Heart left ventricle (tissue), 16 donors: ENCODE measurements around the gene FAT2. TPM values are rescaled to one million over a fixed set of nuclear protein-coding genes. Genes with fewer than 3 reads are reported as not detected.

Experiments
- ATAC-seq, 4 donors: fragments of 200-7000 bp; cut with Tn5 transposase; one replicate each; pipeline ENCODE4 v1.9.1; 2020 to 2022; ENCODE audit warnings: moderate library complexity in 4 of 4, mild to moderate bottlenecking in 3 of 4, moderate number of reproducible peaks in 1 of 4
- DNase-seq, 5 donors: peaks; one replicate each; pipeline ENCODE4 v3.0.0-alpha.2; 2020
- H3K27ac ChIP-seq, 12 donors: fragments of 200-600 bp; sonication (generic) in 4 of 12; one replicate each; pipeline versions ENCODE4 v1.5.0 to v1.8.0; 2016 to 2022; ENCODE audit warnings: mild to moderate bottlenecking in 2 of 12
- H3K27me3 ChIP-seq, 9 donors: fragments of 200-600 bp; sonication (generic) in 2 of 9; one replicate each; pipeline versions ENCODE4 v1.5.1 to v1.8.0; 2016 to 2022; ENCODE audit warnings: mild to moderate bottlenecking in 3 of 9
- H3K36me3 ChIP-seq, 9 donors: fragments of 200-600 bp; sonication (generic) in 2 of 9; one replicate each; pipeline versions ENCODE4 v1.5.0 to v1.8.0; 2018 to 2022; ENCODE audit warnings: mild to moderate bottlenecking in 2 of 9
- H3K4me1 ChIP-seq, 12 donors: fragments of 200-600 bp; sonication (generic) in 4 of 12; one replicate each; pipeline versions ENCODE4 v1.5.0 to v1.8.0; 2016 to 2022; ENCODE audit warnings: mild to moderate bottlenecking in 3 of 12
- H3K4me3 ChIP-seq, 12 donors: fragments of 200-600 bp; sonication (generic) in 4 of 12; one replicate each; pipeline versions ENCODE4 v1.5.0 to v1.8.0; 2017 to 2022; ENCODE audit warnings: mild to moderate bottlenecking in 9 of 12, moderate library complexity in 4 of 12
- H3K9me3 ChIP-seq, 12 donors: fragments of 200-600 bp; sonication (generic) in 4 of 12; one replicate each; pipeline versions ENCODE4 v1.5.0 to v1.8.0; 2016 to 2022; ENCODE audit warnings: mild to moderate bottlenecking in 1 of 12
- CTCF ChIP-seq, 12 donors: fragments of 200-600 bp; sonication (generic) in 4 of 12; IDR thresholded peaks; one replicate each; pipeline versions ENCODE4 v1.5.0 to v1.8.0; 2018 to 2022; ENCODE audit warnings: antibody characterized with exemption in 12 of 12, mild to moderate bottlenecking in 5 of 12
- POLR2A ChIP-seq, 2 donors: fragments of 450-650 bp; IDR thresholded peaks; one replicate each; pipeline ENCODE4 v1.6.1; 2017; ENCODE audit warnings: antibody characterized with exemption in 2 of 2, mild to moderate bottlenecking in 2 of 2, moderate library complexity in 2 of 2
- WGBS, 4 donors: extraction: QIAGEN DNeasy Blood & Tissue Kit in 2 of 4; methylation state at CpG; one replicate each; pipeline versions ENCODE4 v1.1.5 to v1.1.7; 2013 to 2018; 5-methylcytosine and 5-hydroxymethylcytosine counted together
- intact Hi-C, 10 donors: fragments of 100-400 bp; cut with DNase I; formaldehyde crosslinking; loops; one replicate each; pipeline versions ENCODE4 v1.11.1 to v1.14.2; 2022
- polyA plus RNA-seq, 2 donors: library from polyadenylated mRNA; stranded (reverse); fragments of 200-250 nt; gene quantifications; one replicate each; pipeline ENCODE4 v1.2.3, GENCODE V29; 2013
- total RNA-seq, 9 donors: library from RNA; depleted of rRNA in 2 of 9; stranded (reverse); fragments of >200 nt in 2 of 9; fragmentation: NEBNext Ultra II Directional in 3 of 9; extraction: Animal tissue kit (Norgen Biotek cat#: 25700) in 3 of 9; gene quantifications; one replicate each; pipeline versions ENCODE4 v1.1.0 to v1.2.4, GENCODE V29; 2016 to 2023
- donor health status: ischemic (EF 13 %, LVEDD 7.1; RV severe dilation, severe dysfunction).
- donor health status: healthy with polysubstance abuse.
- donor health status: DM: no; HTN: yes; CAD: no.
- donor health status: DM: no; HTN: no; CAD: no.
- donor health status: ischemic (EF 25% LVEDD 6.9; RV normal size, moderate dysfunction).
- donor health status: ischemic (EF 25% LVEDD 5.7; RV mildly dilated, moderate dysfunction).
- donor health status: healthy.
- donor health status: DM: yes; HTN: yes; CAD: no.
- donor health status: ischemic (EF 35%, LVEDD 5.7; RV mildly dilated, moderate dysfunction).
- donor health status: nonischemic (EF 11% LVEDD 7.7; RV severe dilation, severe dysfunction).
- donor health status: DM: yes; HTN: yes; CAD: no.
- donor health status: PGD.
- donor health status: ischemic (EF 29% LVEDD 5.4; RV normal size, mild dysfunction).
- donor health status: nonischemic (EF 23%, LVEDD 6.1; RV moderate dilation, normal function).

The FAT2 gene
- total and polyA plus RNA-seq, 11 donors, result 0.01 to 0.18 (median 0.04) TPM; not detected in 3

- Histone ChIP-seq H3K27ac (no peak overlapping the region), H3K4me1 (peaks cover 0 to 27% (median 6%) of the 10 kb centered on the region in 12 donors), H3K4me3 (no peak overlapping the region), H3K27me3 (peaks cover 0 to 4% (median 0%) of the 10 kb centered on the region in 9 donors), H3K9me3 (no peaks in the 10 kb centered on the region), H3K36me3 (no peaks in the 10 kb centered on the region)
- ATAC-seq (no peak), DNase-seq (no peak)
- TF ChIP-seq CTCF (IDR thresholded peaks at IDR 0.05) (no peak), POLR2A (IDR thresholded peaks at IDR 0.05) (no peak)
- intact Hi-C loops, result no loop called here
- 88 to 92% (median 90%) methylated on average over 3 of the region's 3 CpGs for WGBS, 4 donors
Observed at GRCh38 chr5:151600069-151600665, 9.0 kb upstream of the FAT2 start.

GRCh38 chr5:151598984-151599383 is 7.9 kb upstream of the FAT2 start:
- Histone ChIP-seq H3K27me3 (peaks cover 0 to under 1% (median 0%) of the 10 kb centered on the region in 9 donors), H3K36me3 (no peaks in the 10 kb centered on the region), H3K27ac (no peak overlapping the region), H3K4me3 (no peak overlapping the region), H3K9me3 (no peaks in the 10 kb centered on the region), H3K4me1 (peaks cover 0 to 28% (median 6%) of the 10 kb centered on the region in 12 donors)
- DNase-seq (no peak), ATAC-seq (no peak)
- WGBS, 4 donors, result 77 to 86% (median 83%) methylated on average over 2 of the region's 2 CpGs
- TF ChIP-seq CTCF (IDR thresholded peaks at IDR 0.05) (no peak), POLR2A (IDR thresholded peaks at IDR 0.05) (no peak)
- intact Hi-C loops, result no loop called here

GRCh38 chr5:151598549-151598948 is 7.4 kb upstream of the FAT2 start:
- Histone ChIP-seq H3K27ac (no peak overlapping the region), H3K36me3 (no peaks in the 10 kb centered on the region), H3K27me3 (no peaks in the 10 kb centered on the region), H3K4me3 (no peak overlapping the region), H3K9me3 (no peaks in the 10 kb centered on the region), H3K4me1 (peaks cover 0 to 28% (median 6%) of the 10 kb centered on the region in 12 donors)
- TF ChIP-seq POLR2A (IDR thresholded peaks at IDR 0.05), result no peak
- no peak for TF ChIP-seq CTCF (IDR thresholded peaks at IDR 0.05)
- intact Hi-C loops, result no loop called here
- ATAC-seq, result no peak
- no peak for DNase-seq
- 73 to 78% (median 76%) methylated on average over 1 of the region's 1 CpG for WGBS, 4 donors

- 66 to 77% (median 71%) methylated on average over 3 of the region's 3 CpGs for WGBS, 4 donors
- intact Hi-C loops, result no loop called here
- Histone ChIP-seq H3K27ac (no peak overlapping the region), H3K36me3 (no peaks in the 10 kb centered on the region), H3K27me3 (no peaks in the 10 kb centered on the region), H3K4me3 (no peak overlapping the region), H3K9me3 (no peaks in the 10 kb centered on the region), H3K4me1 (peaks cover 0 to 28% (median 6%) of the 10 kb centered on the region in 12 donors)
- ATAC-seq (no peak), DNase-seq (no peak)
- TF ChIP-seq CTCF (IDR thresholded peaks at IDR 0.05) (no peak), POLR2A (IDR thresholded peaks at IDR 0.05) (no peak)
Observed at GRCh38 chr5:151597749-151598148, 6.6 kb upstream of the FAT2 start.
